Progenitor cell of endocrine pancreas (in vitro differentiated cells): Measurements from ENCODE around the gene HNRNPA2B1. TPM values are rescaled to one million over a fixed set of nuclear protein-coding genes. Genes with fewer than 3 reads are reported as not detected.

Experiments used
- DNase-seq: peaks from one replicate; pipeline ENCODE4 v3.0.0; 2021; ENCODE audit warnings: low spot score; ENCODE audit not compliant: unreplicated experiment
- H3K27ac Mint-ChIP-seq: 2 replicates; pipeline ENCODE4 v1.8.0; 2021; ENCODE audit warnings: mild to moderate bottlenecking, moderate library complexity, mixed read lengths
- H3K27me3 Mint-ChIP-seq: 2 replicates; pipeline ENCODE4 v1.8.0; 2021; ENCODE audit warnings: mixed read lengths
- H3K36me3 Mint-ChIP-seq: 2 replicates; pipeline ENCODE4 v1.8.0; 2022; ENCODE audit warnings: mixed read lengths; ENCODE audit not compliant: insufficient read depth
- H3K4me1 Mint-ChIP-seq: 2 replicates; pipeline ENCODE4 v1.8.0; 2021; ENCODE audit warnings: low read depth, mixed read lengths
- H3K4me3 Mint-ChIP-seq: 2 replicates; pipeline ENCODE4 v1.8.0; 2021; ENCODE audit warnings: low read depth, mild to moderate bottlenecking, moderate library complexity, mixed read lengths
- H3K9me3 Mint-ChIP-seq: 2 replicates; pipeline ENCODE4 v1.8.0; 2021; ENCODE audit warnings: low read depth, mixed read lengths
- CTCF ChIP-seq: fragments of 200-600 bp; sonication (generic); IDR thresholded peaks from one replicate; pipeline ENCODE4 v1.5.0; 2021; ENCODE audit warnings: antibody characterized with exemption, mild to moderate bottlenecking; ENCODE audit not compliant: unreplicated experiment
- total RNA-seq: library from RNA; stranded (reverse); gene quantifications from 2 replicates; pipeline ENCODE4 v1.2.1, GENCODE V29; 2021

Gene HNRNPA2B1
- total RNA-seq, 1 donor from 2014 or later: 984 TPM

- Mint-ChIP-seq H3K27ac (peak overlapping the region; percentile 80), H3K4me1 (no peaks in the 10 kb centered on the region), H3K27me3 (no peaks in the 10 kb centered on the region), H3K4me3 (no peak overlapping the region), H3K9me3 (no peaks in the 10 kb centered on the region), H3K36me3 (peaks cover 32% of the 10 kb centered on the region)
- TF ChIP-seq CTCF: no peak
- DNase-seq: no peak
Measured at GRCh38 chr7:26212921-26213718, 12.6 kb upstream of the HNRNPA2B1 start.

GRCh38 chr7:26208040-26208439 lies 7.5 kb upstream of the HNRNPA2B1 start:
- no peaks in the 10 kb centered on the region for H3K9me3 Mint-ChIP-seq
- H3K4me1 Mint-ChIP-seq: peaks cover 26% of the 10 kb centered on the region
- no peak for TF ChIP-seq CTCF
- H3K36me3 Mint-ChIP-seq: peaks cover 47% of the 10 kb centered on the region
- H3K4me3 Mint-ChIP-seq: no peak overlapping the region
- H3K27me3 Mint-ChIP-seq: no peaks in the 10 kb centered on the region
- H3K27ac Mint-ChIP-seq: no peak overlapping the region
- no peak for DNase-seq

- peaks cover 31% of the 10 kb centered on the region for H3K4me1 Mint-ChIP-seq
- H3K9me3 Mint-ChIP-seq: no peaks in the 10 kb centered on the region
- TF ChIP-seq CTCF: no peak
- DNase-seq: no peak
- H3K27me3 Mint-ChIP-seq: no peaks in the 10 kb centered on the region
- peaks cover 41% of the 10 kb centered on the region for H3K36me3 Mint-ChIP-seq
- H3K27ac Mint-ChIP-seq: peak overlapping the region; percentile 95
- H3K4me3 Mint-ChIP-seq: peak overlapping the region; percentile 88
Measured at GRCh38 chr7:26203016-26203415, 2.5 kb upstream of the HNRNPA2B1 start.

GRCh38 chr7:26202019-26202990 lies 1.8 kb upstream of the HNRNPA2B1 start:
- H3K4me1 Mint-ChIP-seq: peaks cover 34% of the 10 kb centered on the region
- no peaks in the 10 kb centered on the region for H3K27me3 Mint-ChIP-seq
- DNase-seq: peak; percentile 59
- no peak for TF ChIP-seq CTCF
- peaks cover 40% of the 10 kb centered on the region for H3K36me3 Mint-ChIP-seq
- H3K27ac Mint-ChIP-seq: peak overlapping the region; percentile 95
- H3K9me3 Mint-ChIP-seq: no peaks in the 10 kb centered on the region
- H3K4me3 Mint-ChIP-seq: peak overlapping the region; percentile 88
